K562 (cell line): ENCODE results near the gene TMTC3. TPM values are rescaled to one million over a fixed set of nuclear protein-coding genes. Genes with fewer than 3 reads are reported as not detected.
A peak's percentile ranks its signal among the peaks of the same experiment; 100 is the strongest.

ENCODE experiments used
- ATAC-seq: fragments of 200-7000 bp; cut with Tn5 transposase; 3 replicates; pipeline ENCODE4 v1.9.1; 2020; ENCODE audit warnings: moderate library complexity
- BruUV-seq: library from RNA; stranded (reverse); fragments of 400-500 nt; replicated peaks from 2 replicates; lab custom pipeline; 2021; lab: Mats Ljungman, UMichigan
- CTCF ChIA-PET: fragments of 300-600 bp; formaldehyde crosslinking; extraction: SDS; loops from one replicate; lab custom pipeline; 2021; ENCODE audit warnings: low intra/inter-chr PET ratio; lab: Yijun Ruan, JAX
- POLR2A ChIA-PET: fragments of 300-600, 350-650 bp; sonication (Branson Sonifier 250); formaldehyde crosslinking; extraction: SDS; loops from one replicate; lab custom pipeline; 2021; ENCODE audit warnings: antibody characterized with exemption, inconsistent platforms; lab: Yijun Ruan, JAX
- DNase-seq, 4 experiments: peaks; one replicate each; pipeline versions ENCODE4 v3.0.0 to v3.0.0-alpha.2; 2011 to 2018; ENCODE audit warnings: low spot score in 3 of 4, mixed read lengths in 3 of 4; ENCODE audit errors: extremely low read depth in 1 of 4
- FAIRE-seq: peaks from 2 replicates; lab custom pipeline; 2011; peaks lifted over from hg19 to GRCh38; lab: Jason Lieb, UNC
- H2AFZ ChIP-seq: 2 replicates; pipeline ENCODE4 v1.6.0; 2011; ENCODE audit warnings: low read depth, low read length, control low read depth, inconsistent platforms
- H3K27ac ChIP-seq: fragments of 200-600 bp; 3 replicates; pipeline ENCODE4 v1.8.0; 2011; ENCODE audit warnings: low read depth, mild to moderate bottlenecking, control low read depth, inconsistent platforms, low read length, moderate library complexity, mixed read lengths; ENCODE audit errors: extremely low read depth
- H3K27me3 ChIP-seq, 2 experiments: fragments of 300-600 bp in 1 of 2; 2 replicates in 1 of 2; 3 replicates in 1 of 2; pipeline versions ENCODE4 v1.6.0 to v1.8.0; 2011; ENCODE audit warnings: inconsistent platforms in 2 of 2, low read length in 2 of 2, mild to moderate bottlenecking in 1 of 2, mixed read lengths in 1 of 2, moderate library complexity in 1 of 2; ENCODE audit not compliant: control insufficient read depth in 2 of 2, insufficient read depth in 2 of 2
- H3K36me3 ChIP-seq: fragments of 300-600 bp; 3 replicates; pipeline ENCODE4 v1.8.0; 2011; ENCODE audit warnings: mild to moderate bottlenecking, low read length, inconsistent platforms; ENCODE audit not compliant: control insufficient read depth, insufficient read depth
- H3K4me1 ChIP-seq, 2 experiments: fragments of 200-600 bp in 1 of 2; replicated peaks in 1 of 2; 2 replicates in 1 of 2; 3 replicates in 1 of 2; pipeline versions ENCODE4 v1.5.1 to v1.8.0; 2011; ENCODE audit warnings: inconsistent platforms in 2 of 2, low read length in 2 of 2, mild to moderate bottlenecking in 1 of 2, mixed read lengths in 1 of 2, moderate library complexity in 1 of 2; ENCODE audit not compliant: control insufficient read depth in 2 of 2, insufficient read depth in 2 of 2
- H3K4me2 ChIP-seq: 2 replicates; pipeline ENCODE4 v1.6.1; 2011; ENCODE audit warnings: low read length, control low read depth, inconsistent platforms, mixed read lengths; ENCODE audit not compliant: insufficient read depth
- H3K4me3 ChIP-seq: fragments of 200-600 bp; sonication (generic), shearing (Covaris generic); 2 replicates; pipeline ENCODE4 v1.5.1; 2016; ENCODE audit warnings: control low read depth, inconsistent platforms
- H3K79me2 ChIP-seq: fragments of 200-600 bp; 3 replicates; pipeline ENCODE4 v1.8.0; 2011; ENCODE audit warnings: low read length, inconsistent platforms; ENCODE audit not compliant: control insufficient read depth, insufficient read depth
- H3K9ac ChIP-seq, 2 experiments: 2 replicates each; pipeline versions ENCODE4 v1.6.0 to v1.6.1; 2011; ENCODE audit warnings: low read depth in 2 of 2, low read length in 2 of 2, control low read depth in 1 of 2, inconsistent platforms in 1 of 2, mild to moderate bottlenecking in 1 of 2, mixed read lengths in 1 of 2; ENCODE audit not compliant: insufficient read depth in 1 of 2
- H3K9me1 ChIP-seq: one replicate; pipeline ENCODE4 v1.6.0; 2011; ENCODE audit warnings: inconsistent platforms, mild to moderate bottlenecking, low read length, moderate library complexity; ENCODE audit not compliant: control insufficient read depth, insufficient read depth
- H3K9me3 ChIP-seq: replicated peaks from 2 replicates; pipeline ENCODE4 v1.5.1; 2011; ENCODE audit warnings: low read depth, low read length, inconsistent platforms; ENCODE audit not compliant: control insufficient read depth, insufficient read depth
- H4K20me1 ChIP-seq: replicated peaks from 2 replicates; pipeline ENCODE4 v1.6.1; 2011; ENCODE audit warnings: low read length, inconsistent platforms, mixed read lengths; ENCODE audit not compliant: control insufficient read depth, insufficient read depth
- C11orf30 ChIP-seq: fragments of 450-650 bp; IDR thresholded peaks from 2 replicates; pipeline ENCODE4 v1.6.1; 2016; ENCODE audit warnings: low read depth, mild to moderate bottlenecking
- HOXB6 ChIP-seq: fragments of 250-450 bp; sonication (Bioruptor Pico); IDR thresholded peaks from 2 replicates; pipeline ENCODE4 v1.5.1; 2022; ENCODE audit warnings: mild to moderate bottlenecking, borderline replicate concordance
- NFRKB ChIP-seq: fragments of 450-650 bp; IDR thresholded peaks from 2 replicates; pipeline ENCODE4 v1.6.1; 2016; ENCODE audit warnings: low read depth
- PBX2 ChIP-seq, 2 experiments: IDR thresholded peaks in 1 of 2; conservative IDR thresholded peaks in 1 of 2; 2 replicates each; pipeline ENCODE4 v1.6.1; 2016; ENCODE audit warnings: low read depth in 2 of 2, mild to moderate bottlenecking in 1 of 2, missing compliant biosample characterization in 1 of 2, missing genetic modification characterization in 1 of 2, moderate library complexity in 1 of 2
- PHF8 ChIP-seq: fragments of 200-600 bp; sonication (generic); IDR thresholded peaks from 2 replicates; pipeline ENCODE4 v1.6.1; 2012; ENCODE audit warnings: mixed run types, mild to moderate bottlenecking, inconsistent platforms, low read length, moderate library complexity, borderline replicate concordance
- POLR3A ChIP-seq: IDR thresholded peaks from 2 replicates; pipeline ENCODE4 v1.6.1; 2011; ENCODE audit warnings: borderline replicate concordance, mild to moderate bottlenecking, moderate library complexity; ENCODE audit not compliant: insufficient read length, insufficient read depth; ENCODE audit errors: extremely low read depth
- SMARCA5 ChIP-seq: fragments of 450-650 bp; IDR thresholded peaks from 2 replicates; pipeline ENCODE4 v1.6.1; 2016
- SP1 ChIP-seq: sonication (generic); formaldehyde crosslinking; IDR thresholded peaks from 2 replicates; pipeline ENCODE4 v1.8.1; 2022; ENCODE audit warnings: mild to moderate bottlenecking, missing genetic modification reagents
- SREBF2 ChIP-seq: sonication (generic); formaldehyde crosslinking; IDR thresholded peaks from 2 replicates; pipeline ENCODE4 v1.4.0; 2020; ENCODE audit warnings: mild to moderate bottlenecking, missing genetic modification reagents
- STAT5B ChIP-seq: fragments of 250-450 bp; sonication (Bioruptor Pico); IDR thresholded peaks from 2 replicates; pipeline ENCODE4 v1.8.0; 2021; ENCODE audit warnings: mild to moderate bottlenecking, inconsistent platforms
- ZBTB12 ChIP-seq: fragments of 250-450 bp; sonication (Bioruptor Pico); IDR thresholded peaks from 2 replicates; pipeline ENCODE4 v1.4.0; 2020
- ZNF316 ChIP-seq: fragments of 450-650 bp; IDR thresholded peaks from 2 replicates; pipeline ENCODE4 v1.6.1; 2016
- ZNF589 ChIP-seq: fragments of 200-800 bp; sonication (Bioruptor generic); IDR thresholded peaks from 2 replicates; pipeline ENCODE4 v1.6.1; 2016; ENCODE audit warnings: low read depth, missing genetic modification characterization, missing compliant biosample characterization
- ZNF717 ChIP-seq: fragments of 250-450 bp; sonication (Bioruptor Pico); IDR thresholded peaks from 2 replicates; pipeline ENCODE4 v1.5.0; 2021
- WGBS: fragments of 100-300 bp; shearing (Covaris generic); methylation state at CpG from one replicate; pipeline ENCODE4 v1.1.6; 2016; ENCODE audit warnings: low coverage, mixed read lengths; ENCODE audit not compliant: insufficient coverage; ENCODE audit errors: missing lambda C conversion rate; 5-methylcytosine and 5-hydroxymethylcytosine counted together
- in situ Hi-C: fragments of 300-500 bp; cut with MboI; formaldehyde crosslinking; loops from 4 replicates; pipeline ENCODE4 v1.15.0; 2018; ENCODE audit warnings: inconsistent platforms, mixed read lengths
- intact Hi-C: fragments of 100-400 bp; cut with micrococcal nuclease; formaldehyde crosslinking; loops from 2 replicates; pipeline ENCODE4 v1.14.2; 2022
- polyA plus RNA-seq, 8 experiments: library from polyadenylated mRNA; depleted of rRNA in 4 of 8; stranded (reverse) in 5 of 8; unstranded in 3 of 8; fragments of >200 nt; fragmentation: Nextera tagmentation in 2 of 8; fragmentation: Illumina TruSeq in 1 of 8; extraction: Ambion mirVana in 2 of 8; extraction: Trizol in 1 of 8; gene quantifications; 2 replicates each; pipeline versions ENCODE4 v1.2.1 to v1.2.3, GENCODE V29; 2011 to 2014; ENCODE audit warnings: inconsistent platforms in 1 of 8, missing spikeins in 1 of 8
- total RNA-seq, 7 experiments: library from RNA; depleted of rRNA in 6 of 7; stranded (reverse); fragments of >200 nt in 6 of 7; fragmentation: Illumina TruSeq in 2 of 7; extraction: Trizol in 2 of 7; gene quantifications; 2 replicates each; pipeline versions ENCODE4 v1.2.1 to v1.2.3, GENCODE V29; 2011 to 2021; ENCODE audit warnings: low replicate concordance in 1 of 7

The TMTC3 gene
- total and polyA plus RNA-seq, 9 of the 15 experiments (the other 6 are each of a cell fraction or from before 2014, with no cell fraction given) = 1.9 to 9.8 (median 4.7) TPM

- Histone ChIP-seq H3K9ac (no peak overlapping the region), H3K9me1 (no peaks in the 10 kb centered on the region), H3K79me2 (no peaks in the 10 kb centered on the region), H3K36me3 (peaks cover 27% of the 10 kb centered on the region; the same call in 2 of the 3 replicates), H3K27me3 (no peaks in the 10 kb centered on the region), H2AFZ (no peak overlapping the region), H4K20me1 (no peaks in the 10 kb centered on the region), H3K27ac (no peak overlapping the region), H3K4me1 (no peaks in the 10 kb centered on the region), H3K9me3 (no peaks in the 10 kb centered on the region), H3K4me2 (no peak overlapping the region), H3K4me3 (no peak overlapping the region)
- BruUV-seq = no TSS peak
- ChIA-PET POLR2A (no interaction called here), CTCF (no interaction called here)
- 95% methylated on average over 4 of the region's 4 CpGs for WGBS
- DNase-seq = no peak
- intact Hi-C loops = no loop called here
- ATAC-seq = no peak
- no peak for FAIRE-seq
- in situ Hi-C loops = no loop called here
- TF ChIP-seq ZNF717 (no peak), SREBF2 (no peak), ZNF316 (peak; percentile 67), HOXB6 (CRISPR knock-in tag) (no peak), ZNF589 (CRISPR knock-in tag) (no peak), SP1 (CRISPR knock-in tag) (no peak), C11orf30 (0 out of 2 replicates have a peak, but pooled peaks have one; percentile 30)
Observed at GRCh38 chr12:88093573-88093972, 48.5 kb upstream of the TMTC3 start.

- POLR2A ChIA-PET = interaction anchor here (0.7 kb wide), 1 partner anchor 121 kb away, joined by 3 read pairs; no protein-coding TSS in a partner anchor
- in situ Hi-C loops (loop anchor here (25.0 kb wide), 1 partner anchor 879 kb away; no protein-coding TSS in a partner anchor), intact Hi-C loops (no loop called here)
- Histone ChIP-seq H2AFZ (no peak overlapping the region), H3K27me3 (no peaks in the 10 kb centered on the region), H3K9me3 (no peaks in the 10 kb centered on the region), H4K20me1 (no peaks in the 10 kb centered on the region), H3K27ac (no peak overlapping the region), H3K4me1 (no peaks in the 10 kb centered on the region), H3K4me2 (no peak overlapping the region), H3K79me2 (no peaks in the 10 kb centered on the region), H3K4me3 (no peak overlapping the region), H3K9ac (no peak overlapping the region), H3K9me1 (no peaks in the 10 kb centered on the region), H3K36me3 (peaks cover 57% of the 10 kb centered on the region; the same call in 2 of the 3 replicates)
- no peak for DNase-seq
- BruUV-seq = no TSS peak
- CTCF ChIA-PET = no interaction called here
- FAIRE-seq = no peak
- no peak for ATAC-seq
- 100% methylated on average over 2 of the region's 2 CpGs for WGBS
- TF ChIP-seq POLR3A (no peak), PHF8 (no peak), ZBTB12 (CRISPR knock-in tag) (no peak), PBX2 (CRISPR knock-in tag; IDR thresholded peaks at IDR 0.05; ENCODE audit: low read depth) (no peak), PBX2 (tag; conservative IDR thresholded peaks at IDR 0.05; ENCODE audit: low read depth) (no peak), STAT5B (CRISPR knock-in tag) (no peak), NFRKB (no peak), SMARCA5 (no peak), ZNF717 (no peak)
Observed at GRCh38 chr12:88108021-88108420, 34.1 kb upstream of the TMTC3 start.
